Motor neuron (in vitro differentiated cells): ENCODE results near the gene IL20. TPM values are rescaled to one million over a fixed set of nuclear protein-coding genes. Genes with fewer than 3 reads are reported as not detected.

ENCODE experiments used
- ATAC-seq, 8 experiments: fragments of 200-7000 bp; cut with Tn5 transposase; replicated peaks in 6 of 8; 2 replicates each; pipeline ENCODE4 v1.8.0; 2021; ENCODE audit warnings: mild to moderate bottlenecking in 8 of 8, moderate library complexity in 8 of 8
- H3K27ac ChIP-seq, 2 donors: fragments of 250-450 bp; sonication (Bioruptor Pico); 2 replicates each; pipeline ENCODE4 v1.9.0; 2021; ENCODE audit warnings: antibody characterized with exemption in 2 of 2, mild to moderate bottlenecking in 2 of 2, moderate library complexity in 1 of 2
- H3K4me1 ChIP-seq, 2 donors: fragments of 250-450 bp; sonication (Bioruptor Pico); replicated peaks in 1 of 2; 2 replicates each; pipeline ENCODE4 v1.6.1; 2021; ENCODE audit warnings: antibody characterized with exemption in 2 of 2, mild to moderate bottlenecking in 2 of 2, moderate library complexity in 1 of 2
- H3K4me3 ChIP-seq, 5 donors: fragments of 250-450 bp; sonication (Bioruptor Pico); 2 replicates each; pipeline ENCODE4 v1.9.0; 2021; ENCODE audit warnings: antibody characterized with exemption in 5 of 5, mild to moderate bottlenecking in 5 of 5, moderate library complexity in 4 of 5
- WGBS, 10 experiments: fragments of 450-650 bp; shearing (Covaris generic); methylation state at CpG; one replicate each; pipeline ENCODE4 v1.0.0; 2022; 5-methylcytosine and 5-hydroxymethylcytosine counted together
- in situ Hi-C, 9 experiments: fragments of 400-800 bp; cut with MboI; loops; one replicate each; pipeline ENCODE4 v1.15.0; 2021; ENCODE audit warnings: low sequenced_read_pairs in 9 of 9, low pct_unique_long_range_greater_than_20kb in 2 of 9; ENCODE audit not compliant: unreplicated experiment in 9 of 9
- total RNA-seq, 8 experiments: library from RNA; unstranded; fragments of 300-600 nt; gene quantifications; 2 replicates each; pipeline versions ENCODE4 v1.2.3 to v1.2.4, GENCODE V29; 2022

The IL20 gene
- total RNA-seq, 8 experiments from 2014 or later, result 0.25 TPM; not detected in 7

DNA sequence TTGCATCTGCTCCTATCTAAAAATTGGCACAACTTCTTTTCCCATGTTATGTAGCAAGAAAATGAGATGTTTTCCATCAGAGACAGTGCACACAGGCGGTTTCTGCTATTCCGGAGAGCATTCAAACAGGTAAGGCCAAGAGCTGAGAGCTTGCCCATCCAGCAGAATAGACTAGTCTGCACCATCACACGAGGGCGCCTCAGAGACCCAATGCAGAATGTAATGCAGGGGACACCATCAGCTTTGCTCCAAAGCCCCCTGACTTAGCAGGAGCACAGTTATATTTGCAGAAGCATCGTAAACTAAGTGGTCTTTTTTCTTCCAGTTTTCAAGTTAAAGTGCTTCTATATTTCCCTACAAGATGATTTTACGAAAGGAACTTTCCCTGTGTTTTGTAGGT, 36.5 kb downstream of the IL20 start:
- Histone ChIP-seq H3K27ac (no peak overlapping the region), H3K4me3 (no peak overlapping the region), H3K4me1 (no peaks in the 10 kb centered on the region)
- in situ Hi-C loops, result loop anchor here in 7 of 9 experiments (25.0 kb wide), 4 partner anchors 165 to 415 kb away; partner anchors contain the start of genes DYRK3 (in 2 of the 7) and EIF2D (in 2 of the 7)
- ATAC-seq, result no peak
- 53 to 100% (median 88%) methylated on average over 2 to 6 of the region's 6 CpGs; no CpG with 5 or more reads in 2 of the 10 experiments for WGBS, 10 experiments

DNA sequence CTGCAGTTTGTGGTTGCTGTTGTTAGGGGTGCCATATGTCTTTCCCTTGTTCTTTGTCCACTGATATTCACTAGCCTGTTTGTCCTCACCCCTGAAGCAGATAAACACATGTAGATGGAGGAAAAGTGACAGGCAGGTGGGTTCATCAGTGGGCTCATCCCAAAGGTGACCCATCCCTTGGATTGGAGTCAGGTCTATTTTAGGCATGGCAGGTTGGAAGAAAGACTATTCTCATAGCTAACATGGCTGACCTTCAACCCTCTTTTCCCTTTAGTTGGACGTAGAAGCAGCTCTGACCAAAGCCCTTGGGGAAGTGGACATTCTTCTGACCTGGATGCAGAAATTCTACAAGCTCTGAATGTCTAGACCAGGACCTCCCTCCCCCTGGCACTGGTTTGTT, 37.3 kb downstream of the IL20 start:
- Histone ChIP-seq H3K4me1 (no peaks in the 10 kb centered on the region), H3K27ac (no peak overlapping the region), H3K4me3 (no peak overlapping the region)
- ATAC-seq, result no peak
- 50 to 100% (median 67%) methylated on average over 1 of the region's 1 CpG; no CpG with 5 or more reads in 4 of the 10 experiments for WGBS, 10 experiments
- in situ Hi-C loops, result loop anchor here in 7 of 9 experiments (25.0 kb wide), 4 partner anchors 165 to 415 kb away; partner anchors contain the start of genes DYRK3 (in 2 of the 7) and EIF2D (in 2 of the 7)

GRCh38 chr1:206903687-206904086, 38.3 kb downstream of the IL20 start:
- Histone ChIP-seq H3K27ac (no peak overlapping the region), H3K4me3 (no peak overlapping the region), H3K4me1 (no peaks in the 10 kb centered on the region)
- no peak for ATAC-seq
- 29 to 74% (median 41%) methylated on average over 1 to 2 of the region's 2 CpGs; no CpG with 5 or more reads in 3 of the 10 experiments for WGBS, 10 experiments
- in situ Hi-C loops, result loop anchor here in 7 of 9 experiments (25.0 kb wide), 4 partner anchors 166 to 416 kb away; partner anchors contain the start of genes DYRK3 (in 2 of the 7) and EIF2D (in 2 of the 7)

DNA sequence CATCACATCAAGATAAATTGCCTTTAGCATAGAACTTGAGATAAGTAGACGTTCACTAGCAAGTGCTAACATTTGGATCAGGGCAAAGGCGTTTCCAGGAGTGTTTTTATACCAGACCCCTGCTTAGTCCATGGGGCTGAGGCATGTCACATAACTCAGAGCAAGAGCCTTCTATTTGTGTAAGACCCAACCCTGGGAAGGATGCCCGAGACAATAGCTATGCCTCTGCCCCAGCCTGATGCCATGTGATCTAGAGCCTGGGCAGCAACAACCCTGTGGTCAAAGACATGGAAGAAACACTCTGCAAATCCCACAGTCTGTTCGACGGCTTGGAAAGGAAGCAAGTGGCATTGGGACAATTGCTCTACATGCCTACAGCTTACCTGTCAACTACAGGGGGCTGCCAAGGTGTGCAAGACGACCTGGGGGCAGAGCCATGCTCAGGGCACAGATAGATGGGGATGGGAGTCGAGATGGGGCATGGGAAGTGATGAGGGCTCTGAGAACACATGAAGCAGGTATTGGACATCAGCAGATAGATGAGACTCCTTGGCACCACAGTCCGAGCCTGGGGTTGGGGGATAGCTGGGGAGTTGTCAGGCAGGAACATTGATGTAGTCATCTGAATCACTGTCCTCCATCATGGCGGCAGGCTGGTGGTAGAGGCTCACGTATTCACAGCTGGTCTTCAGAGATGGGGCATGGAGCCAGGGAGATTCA, 39.2 kb downstream of the IL20 start:
- no peak overlapping the region for H3K4me3 ChIP-seq
- WGBS, 10 experiments, result 11 to 100% (median 68%) methylated on average over 1 to 10 of the region's 10 CpGs
- ATAC-seq, result no peak
- H3K4me1 ChIP-seq, result no peaks in the 10 kb centered on the region
- in situ Hi-C loops, result loop anchor here in 7 of 9 experiments (25.0 kb wide), 4 partner anchors 167 to 417 kb away; partner anchors contain the start of genes DYRK3 (in 2 of the 7) and EIF2D (in 2 of the 7)
- no peak overlapping the region for H3K27ac ChIP-seq

DNA sequence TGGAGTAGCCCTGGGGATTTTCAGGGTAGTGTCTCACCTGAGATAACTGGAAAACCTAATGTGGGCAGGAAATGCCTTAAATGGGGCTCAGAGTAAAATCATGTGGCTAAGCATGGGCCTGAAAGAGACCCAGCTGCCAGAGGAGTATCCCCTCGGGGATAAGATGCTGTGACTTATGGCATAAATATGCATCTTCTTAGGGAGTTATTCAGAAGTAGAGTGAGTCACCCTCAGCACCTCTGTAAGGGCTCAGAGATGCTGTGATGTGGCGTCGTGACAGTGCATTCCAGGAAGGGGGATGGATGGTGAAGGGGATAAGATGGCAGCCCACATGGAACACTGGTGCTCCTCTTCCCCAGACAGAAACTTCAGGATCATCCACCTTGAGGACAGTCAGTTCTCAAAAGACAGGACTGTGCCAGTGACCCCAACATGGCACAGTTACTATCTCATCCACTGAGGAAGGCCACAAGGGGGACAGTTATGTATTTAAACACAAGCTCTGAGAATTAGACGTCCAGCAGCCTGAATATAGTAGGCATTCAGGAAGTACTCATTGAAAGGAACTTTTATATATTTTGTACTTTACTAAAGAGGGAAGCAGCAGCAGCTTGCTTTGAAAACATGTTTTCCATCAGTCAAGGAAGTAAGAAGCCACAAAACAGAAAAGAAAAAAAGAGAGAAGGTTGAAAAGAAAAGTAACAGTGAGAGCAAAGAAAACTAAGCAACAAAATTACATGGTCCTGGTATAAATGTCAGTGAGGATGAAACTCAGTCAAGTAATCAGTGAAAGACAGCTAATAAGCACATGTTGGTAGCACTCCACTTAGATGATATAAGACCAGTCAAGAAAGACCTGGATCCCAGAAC, 40.1 kb downstream of the IL20 start:
- WGBS, 10 experiments, result 10 to 91% (median 53%) methylated on average over 1 to 4 of the region's 4 CpGs
- H3K4me3 ChIP-seq, result no peak overlapping the region
- H3K4me1 ChIP-seq, result no peaks in the 10 kb centered on the region
- in situ Hi-C loops, result loop anchor here in 7 of 9 experiments (25.0 kb wide), 4 partner anchors 168 to 418 kb away; partner anchors contain the start of genes DYRK3 (in 2 of the 7) and EIF2D (in 2 of the 7)
- peak in 3 of 8 experiments; percentile 43 to 82 (median 77) for ATAC-seq
- H3K27ac ChIP-seq, result no peak overlapping the region

DNA sequence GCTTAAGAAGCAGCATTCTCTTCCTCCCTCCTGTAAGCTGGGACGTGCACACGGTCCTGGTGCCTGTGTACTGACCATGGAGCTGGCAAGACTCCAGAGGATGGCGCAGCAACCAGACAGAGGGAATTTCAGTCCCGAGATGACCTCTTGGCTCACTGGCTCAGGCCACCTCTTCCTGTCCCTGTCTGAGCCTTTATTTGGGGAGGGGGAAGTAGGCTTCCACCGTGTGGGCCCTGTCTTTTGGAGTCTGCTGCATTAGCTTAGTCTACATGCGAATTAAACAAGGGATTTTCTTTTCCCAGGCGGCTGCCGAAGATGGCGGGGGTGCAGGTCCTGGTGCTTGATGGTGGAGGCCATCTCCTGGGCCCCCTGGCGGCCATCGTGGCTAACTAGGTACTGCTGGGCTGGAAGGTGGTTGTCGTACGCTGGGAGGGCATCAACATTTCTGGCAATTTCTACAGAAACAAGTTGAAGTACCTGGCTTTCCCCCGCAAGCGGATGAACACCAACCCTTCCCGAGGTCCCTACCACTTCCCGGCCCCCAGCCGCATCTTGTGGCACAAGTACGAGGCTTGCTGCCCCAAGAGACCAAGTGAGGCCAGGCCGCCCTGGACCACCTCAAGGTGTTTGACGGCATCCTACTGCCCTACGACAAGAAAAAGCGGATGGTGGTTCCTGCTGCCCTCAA, 42.0 kb downstream of the IL20 start:
- H3K4me1 ChIP-seq, result no peaks in the 10 kb centered on the region
- in situ Hi-C loops, result loop anchor here in 7 of 9 experiments (25.0 kb wide), 4 partner anchors 170 to 420 kb away; partner anchors contain the start of genes DYRK3 (in 2 of the 7) and EIF2D (in 2 of the 7)
- H3K27ac ChIP-seq, result no peak overlapping the region
- 60 to 100% (median 94%) methylated on average over 1 to 20 of the region's 23 CpGs; no CpG with 5 or more reads in 2 of the 10 experiments for WGBS, 10 experiments
- no peak overlapping the region for H3K4me3 ChIP-seq
- ATAC-seq, result no peak

DNA sequence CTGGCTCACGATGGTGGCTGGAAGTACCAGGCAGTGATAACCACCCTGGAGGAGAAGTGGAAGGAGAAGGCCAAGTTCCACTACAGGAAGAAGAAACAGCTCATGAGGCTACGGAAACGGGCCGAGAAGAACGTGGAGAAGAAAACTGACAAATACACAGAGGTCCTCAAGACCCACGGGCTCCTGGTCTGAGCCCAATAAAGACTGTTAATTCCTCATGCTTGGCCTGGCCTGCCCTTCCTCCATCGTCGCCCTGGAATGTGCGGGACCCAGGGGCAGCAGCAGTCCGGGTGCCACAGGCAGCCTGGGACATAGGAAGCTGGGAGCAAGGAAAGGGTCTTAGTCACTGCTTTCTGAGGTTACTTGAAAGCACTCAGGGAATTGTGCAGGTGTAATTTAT, 42.6 kb downstream of the IL20 start:
- in situ Hi-C loops, result loop anchor here in 7 of 9 experiments (25.0 kb wide), 4 partner anchors 171 to 421 kb away; partner anchors contain the start of genes DYRK3 (in 2 of the 7) and EIF2D (in 2 of the 7)
- Histone ChIP-seq H3K4me3 (no peak overlapping the region), H3K27ac (no peak overlapping the region), H3K4me1 (no peaks in the 10 kb centered on the region)
- 70 to 100% (median 93%) methylated on average over 2 to 10 of the region's 10 CpGs; no CpG with 5 or more reads in 2 of the 10 experiments for WGBS, 10 experiments
- no peak for ATAC-seq

DNA sequence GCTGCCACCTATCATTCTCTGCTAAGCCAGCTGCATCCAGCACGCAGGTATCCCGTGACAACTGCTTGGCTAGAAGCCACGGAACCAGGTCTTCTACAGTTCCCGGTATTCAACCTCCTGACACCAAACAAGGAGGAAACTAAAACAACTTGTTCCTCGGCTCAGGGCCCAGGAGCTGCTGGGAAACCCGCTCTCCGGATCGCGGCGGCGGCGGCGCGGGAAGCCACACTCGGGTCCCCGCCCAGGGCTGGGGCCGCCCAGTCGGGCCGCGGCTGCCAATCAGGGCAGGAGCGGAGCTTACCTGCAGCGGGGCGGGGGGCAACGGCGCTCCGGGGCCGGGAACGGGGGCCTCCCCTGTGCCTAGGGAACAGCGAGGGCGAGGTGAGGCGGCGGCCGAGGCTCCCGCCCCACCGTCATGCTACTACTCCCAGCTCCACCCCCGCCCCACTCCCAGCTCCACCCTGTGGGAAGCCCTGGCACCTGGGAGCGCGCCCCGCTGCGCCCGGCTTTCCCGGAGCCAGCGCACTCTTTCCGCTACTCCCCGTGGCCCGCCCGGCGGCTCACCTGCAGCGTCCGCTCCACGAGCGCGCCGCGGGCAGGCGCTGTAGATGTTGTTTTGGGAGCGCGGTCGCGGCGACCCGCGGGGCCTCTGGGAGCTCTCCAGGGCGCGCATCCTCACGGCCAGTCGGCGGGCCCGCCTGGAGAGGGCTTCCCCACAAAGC, 43.9 kb downstream of the IL20 start:
- Histone ChIP-seq H3K4me1 (no peaks in the 10 kb centered on the region), H3K4me3 (peak overlapping the region; percentile 37 to 52 (median 39)), H3K27ac (no peak overlapping the region)
- WGBS, 10 experiments, result 0 to 33% (median 8%) methylated on average over 2 to 18 of the region's 69 CpGs; no CpG with 5 or more reads in 6 of the 10 experiments
- peak; percentile 63 to 89 (median 82) for ATAC-seq
- in situ Hi-C loops, result loop anchor here in 7 of 9 experiments (25.0 kb wide), 4 partner anchors 172 to 422 kb away; partner anchors contain the start of genes DYRK3 (in 2 of the 7) and EIF2D (in 2 of the 7)

- no peak for ATAC-seq
- in situ Hi-C loops, result loop anchor here in 8 of 9 experiments (10.0 to 25.0 kb wide), 6 partner anchors 105 to 423 kb away; partner anchors contain the start of genes DYRK3 (in 2 of the 8) and EIF2D (in 2 of the 8)
- 7 to 60% (median 23%) methylated on average over 1 to 7 of the region's 14 CpGs; no CpG with 5 or more reads in 4 of the 10 experiments for WGBS, 10 experiments
- Histone ChIP-seq H3K4me1 (no peaks in the 10 kb centered on the region), H3K27ac (no peak overlapping the region), H3K4me3 (peak overlapping the region; percentile 37 to 52 (median 39))
Observed at GRCh38 chr1:206909883-206910318, 44.5 kb downstream of the IL20 start.

DNA sequence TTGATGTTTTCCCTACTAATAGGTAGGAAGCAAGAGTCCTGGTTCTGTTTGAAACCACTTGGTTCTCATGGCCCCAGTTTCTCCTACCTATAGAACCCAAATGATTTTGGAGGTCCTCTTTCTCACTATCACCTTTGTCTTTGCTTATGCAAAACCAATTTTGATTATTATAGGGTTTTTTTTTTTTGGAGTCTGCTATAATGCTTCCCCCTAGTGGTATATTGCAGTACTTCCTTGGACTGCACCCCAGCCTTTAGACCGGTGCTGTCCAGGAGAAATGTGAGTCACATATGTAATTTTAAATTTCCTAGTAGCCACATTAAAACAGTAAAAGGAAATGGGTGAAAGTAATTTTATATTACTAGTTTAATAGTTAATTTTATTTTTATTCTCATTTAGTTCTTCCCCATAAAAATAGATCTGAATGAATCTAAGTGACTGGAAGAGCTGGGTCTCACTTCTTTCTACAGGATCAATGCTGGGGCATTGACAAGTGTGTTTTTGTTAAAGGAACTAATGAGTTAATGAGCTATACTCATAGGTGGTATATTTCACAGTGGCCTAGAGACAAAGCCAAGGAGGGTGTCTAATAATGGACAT, 45.7 kb downstream of the IL20 start:
- ATAC-seq, result peak in 3 of 8 experiments; percentile 11 to 20 (median 20)
- Histone ChIP-seq H3K4me1 (no peaks in the 10 kb centered on the region), H3K4me3 (no peak overlapping the region), H3K27ac (no peak overlapping the region)
- in situ Hi-C loops, result loop anchor here in 8 of 9 experiments (10.0 to 25.0 kb wide), 6 partner anchors 106 to 424 kb away; partner anchors contain the start of genes DYRK3 (in 2 of the 8) and EIF2D (in 2 of the 8)
- WGBS, 10 experiments, result 0 to 17% (median 8%) methylated on average over 1 of the region's 1 CpG; no CpG with 5 or more reads in 3 of the 10 experiments
